Measurements from ENCODE around the gene ACAD10.

- TF ChIP-seq CTCF (IDR thresholded peaks at IDR 0.05; ENCODE audit: poor library complexity) (no peak), EZH2 (IDR thresholded peaks at IDR 0.05; ENCODE audit: borderline replicate concordance) (no peak), EZH2phosphoT487 (IDR thresholded peaks at IDR 0.05; ENCODE audit: low read depth, severe bottlenecking, unreplicated experiment) (no peak)
Measured at GRCh38 chr12:111653596-111653995, 32.3 kb upstream of the ACAD10 start.

Measured in hepatocyte (in vitro differentiated cells).